ENCODE results near the gene RARA.
"Not testable (repeated sequence)": the region's sequence is repeated elsewhere in the genome, so short reads cannot be mapped to it uniquely, and the experiment has no call there.

Gene RARA

GRCh38 chr17:40382251-40382650 lies 73.3 kb downstream of the RARA start:
- no peak for DNase-seq

- DNase-seq, result not testable (repeated sequence)
Measured at GRCh38 chr17:40386555-40386954, 77.6 kb downstream of the RARA start.

GRCh38 chr17:40399185-40399584 lies 90.2 kb downstream of the RARA start:
- peak; percentile 53 for DNase-seq

GRCh38 chr17:40402668-40403067 lies 93.7 kb downstream of the RARA start:
- DNase-seq, result peak; percentile 33

GRCh38 chr17:40404003-40404402 lies 95.0 kb downstream of the RARA start:
- no peak for DNase-seq
